Sigmoid colon (tissue), 4 donors: ENCODE measurements around the gene MYOZ2.

Experiments used
- CTCF ChIP-seq, 4 experiments: fragments of 450-650 bp in 3 of 4; fragments of 200-600 bp in 1 of 4; IDR thresholded peaks; one replicate each; pipeline ENCODE4 v1.5.1; 2016 to 2019; ENCODE audit warnings: antibody characterized with exemption in 4 of 4, mild to moderate bottlenecking in 3 of 4, moderate library complexity in 2 of 4
- EP300 ChIP-seq, 4 donors: sonication (generic); formaldehyde crosslinking; IDR thresholded peaks; one replicate each; pipeline ENCODE4 v1.6.1; 2017; ENCODE audit warnings: antibody characterized with exemption in 4 of 4
- POLR2A ChIP-seq, 2 donors: fragments of 450-650 bp; IDR thresholded peaks; one replicate each; pipeline ENCODE4 v1.6.1; 2016; ENCODE audit warnings: antibody characterized with exemption in 2 of 2, mild to moderate bottlenecking in 2 of 2, moderate library complexity in 2 of 2
- POLR2AphosphoS5 ChIP-seq, 4 donors: sonication (generic); formaldehyde crosslinking; IDR thresholded peaks; one replicate each; pipeline ENCODE4 v1.6.1; 2017; ENCODE audit warnings: antibody characterized with exemption in 4 of 4

- TF ChIP-seq POLR2A (IDR thresholded peaks at IDR 0.05) (no peak), POLR2AphosphoS5 (IDR thresholded peaks at IDR 0.05) (no peak), CTCF (IDR thresholded peaks at IDR 0.05) (no peak), EP300 (IDR thresholded peaks at IDR 0.05) (no peak)
Measured at GRCh38 chr4:119093042-119093827, 42.4 kb upstream of the MYOZ2 start.
